Measurements from ENCODE around the gene BNIP5. TPM values are rescaled to one million over a fixed set of nuclear protein-coding genes. Genes with fewer than 3 reads are reported as not detected.

Gene BNIP5
- total RNA-seq, 2 donors from 2014 or later, result not detected

GRCh38 chr6:36374972-36375371 lies 38.3 kb upstream of the BNIP5 start:
- 88 to 100% methylated on average over 2 to 8 of the region's 8 CpGs for WGBS, 2 experiments (ENCODE audit: insufficient coverage in 1 of 2, insufficient read length in 1 of 2)
- H3K27ac ChIP-seq (ENCODE audit: low read depth, low read length), result no peak overlapping the region

DNA sequence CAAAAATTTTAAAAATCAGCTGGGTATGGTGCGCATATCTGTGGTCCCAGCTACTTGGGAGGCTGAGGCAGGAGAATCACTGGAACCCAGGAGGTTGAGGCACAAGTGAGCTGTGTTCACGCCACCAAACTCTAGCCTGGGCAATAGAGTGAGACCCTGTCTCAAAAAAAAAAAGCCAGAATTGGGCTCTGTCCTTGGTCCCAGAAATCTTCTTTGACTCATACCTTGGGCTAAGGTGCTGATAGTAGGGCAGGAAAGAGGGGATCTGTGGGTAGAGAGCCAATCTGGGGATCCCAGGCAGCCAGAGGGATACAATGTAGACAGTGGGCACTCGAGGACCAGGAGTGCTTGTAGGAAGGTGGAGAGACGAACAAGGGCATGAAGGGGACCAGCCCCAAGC lies 37.5 kb upstream of the BNIP5 start:
- Histone ChIP-seq H3K9me3 (ENCODE audit: control insufficient read depth, low read length) (no peaks in the 10 kb centered on the region), H3K9ac (ENCODE audit: extremely low read depth, low read length, poor library complexity, severe bottlenecking) (no peak overlapping the region), H3K4me3 (ENCODE audit: low read length) (no peak overlapping the region), H3K4me1 (ENCODE audit: control insufficient read depth, insufficient read depth, low read length) (peaks cover 4% of the 10 kb centered on the region), H3K27ac (ENCODE audit: low read depth, low read length) (no peak overlapping the region), H3K27me3 (ENCODE audit: control insufficient read depth, insufficient read depth, low read length, poor library complexity, severe bottlenecking) (no peaks in the 10 kb centered on the region), H3K36me3 (ENCODE audit: control insufficient read depth, insufficient read depth, low read length) (no peaks in the 10 kb centered on the region)
- Mint-ChIP-seq H3K27me3 (ENCODE audit: insufficient read depth) (peaks cover 8% of the 10 kb centered on the region), H3K27ac (no peak overlapping the region), H3K36me3 (ENCODE audit: low read depth) (no peaks in the 10 kb centered on the region), H3K4me3 (no peak overlapping the region), H3K4me1 (no peaks in the 10 kb centered on the region), H3K9me3 (no peaks in the 10 kb centered on the region)
- WGBS, 2 experiments (ENCODE audit: insufficient coverage in 1 of 2, insufficient read length in 1 of 2), result 82 to 96% methylated on average over 4 of the region's 4 CpGs
- TF ChIP-seq, protein P1, sequence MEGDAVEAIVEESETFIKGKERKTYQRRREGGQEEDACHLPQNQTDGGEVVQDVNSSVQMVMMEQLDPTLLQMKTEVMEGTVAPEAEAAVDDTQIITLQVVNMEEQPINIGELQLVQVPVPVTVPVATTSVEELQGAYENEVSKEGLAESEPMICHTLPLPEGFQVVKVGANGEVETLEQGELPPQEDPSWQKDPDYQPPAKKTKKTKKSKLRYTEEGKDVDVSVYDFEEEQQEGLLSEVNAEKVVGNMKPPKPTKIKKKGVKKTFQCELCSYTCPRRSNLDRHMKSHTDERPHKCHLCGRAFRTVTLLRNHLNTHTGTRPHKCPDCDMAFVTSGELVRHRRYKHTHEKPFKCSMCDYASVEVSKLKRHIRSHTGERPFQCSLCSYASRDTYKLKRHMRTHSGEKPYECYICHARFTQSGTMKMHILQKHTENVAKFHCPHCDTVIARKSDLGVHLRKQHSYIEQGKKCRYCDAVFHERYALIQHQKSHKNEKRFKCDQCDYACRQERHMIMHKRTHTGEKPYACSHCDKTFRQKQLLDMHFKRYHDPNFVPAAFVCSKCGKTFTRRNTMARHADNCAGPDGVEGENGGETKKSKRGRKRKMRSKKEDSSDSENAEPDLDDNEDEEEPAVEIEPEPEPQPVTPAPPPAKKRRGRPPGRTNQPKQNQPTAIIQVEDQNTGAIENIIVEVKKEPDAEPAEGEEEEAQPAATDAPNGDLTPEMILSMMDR (conservative IDR thresholded peaks at IDR 0.05), result no peak
- DNase-seq, result no peak

More at GRCh38 chr6:36374972-36375371, 38.3 kb upstream of the BNIP5 start:
- H3K36me3 Mint-ChIP-seq (ENCODE audit: low read depth), result no peaks in the 10 kb centered on the region
- Histone ChIP-seq H3K9me3 (ENCODE audit: control insufficient read depth, low read length) (no peaks in the 10 kb centered on the region), H3K4me1 (ENCODE audit: control insufficient read depth, insufficient read depth, low read length) (no peaks in the 10 kb centered on the region), H3K27me3 (ENCODE audit: control insufficient read depth, insufficient read depth, low read length, poor library complexity, severe bottlenecking) (no peaks in the 10 kb centered on the region), H3K4me3 (ENCODE audit: low read length) (no peak overlapping the region), H3K36me3 (ENCODE audit: control insufficient read depth, insufficient read depth, low read length) (no peaks in the 10 kb centered on the region), H3K9ac (ENCODE audit: extremely low read depth, low read length, poor library complexity, severe bottlenecking) (no peak overlapping the region)
- TF ChIP-seq, protein P1 (conservative IDR thresholded peaks at IDR 0.05), result no peak
- DNase-seq, result no peak
- no peaks in the 10 kb centered on the region for H3K4me1 Mint-ChIP-seq
- H3K27ac Mint-ChIP-seq, result no peak overlapping the region
- no peak overlapping the region for H3K4me3 Mint-ChIP-seq
- no peaks in the 10 kb centered on the region for H3K9me3 Mint-ChIP-seq
- H3K27me3 Mint-ChIP-seq (ENCODE audit: insufficient read depth), result peaks cover 8% of the 10 kb centered on the region

GRCh38 chr6:36373368-36374019 lies 36.8 kb upstream of the BNIP5 start:
- H3K9me3 Mint-ChIP-seq, result no peaks in the 10 kb centered on the region
- 80 to 81% methylated on average over 8 to 15 of the region's 15 CpGs for WGBS, 2 experiments (ENCODE audit: insufficient coverage in 1 of 2, insufficient read length in 1 of 2)

More at GRCh38 chr6:36373368-36374019, 36.8 kb upstream of the BNIP5 start:
- H3K4me3 Mint-ChIP-seq, result no peak overlapping the region
- H3K27me3 ChIP-seq (ENCODE audit: control insufficient read depth, insufficient read depth, low read length, poor library complexity, severe bottlenecking), result no peaks in the 10 kb centered on the region
- no peak overlapping the region for H3K27ac Mint-ChIP-seq
- TF ChIP-seq, protein P1 (conservative IDR thresholded peaks at IDR 0.05), result peak; percentile 15
- DNase-seq, result no peak
- no peak overlapping the region for H3K9ac ChIP-seq (ENCODE audit: extremely low read depth, low read length, poor library complexity, severe bottlenecking)
- H3K4me3 ChIP-seq (ENCODE audit: low read length), result no peak overlapping the region
- H3K4me1 ChIP-seq (ENCODE audit: control insufficient read depth, insufficient read depth, low read length), result peaks cover 9% of the 10 kb centered on the region
- H3K4me1 Mint-ChIP-seq, result peaks cover 7% of the 10 kb centered on the region
- no peak overlapping the region for H3K27ac ChIP-seq (ENCODE audit: low read depth, low read length)
- peaks cover 8% of the 10 kb centered on the region for H3K27me3 Mint-ChIP-seq (ENCODE audit: insufficient read depth)
- H3K36me3 Mint-ChIP-seq (ENCODE audit: low read depth), result no peaks in the 10 kb centered on the region
- no peaks in the 10 kb centered on the region for H3K36me3 ChIP-seq (ENCODE audit: control insufficient read depth, insufficient read depth, low read length)
- no peaks in the 10 kb centered on the region for H3K9me3 ChIP-seq (ENCODE audit: control insufficient read depth, low read length)

Data from endodermal cell (in vitro differentiated cells).